ENCODE data around the gene NYAP1.
"Not testable (repeated sequence)": the region's sequence is repeated elsewhere in the genome, so short reads cannot be mapped to it uniquely, and the experiment has no call there.

Gene NYAP1

GRCh38 chr7:100504031-100504430 is 20.3 kb downstream of the NYAP1 start:
- H3K27me3 ChIP-seq (ENCODE audit: control insufficient read depth, insufficient read depth, low read length); H3K9ac ChIP-seq (ENCODE audit: low read depth, low read length); H3K27ac ChIP-seq (ENCODE audit: low read depth, low read length); H3K36me3 ChIP-seq (ENCODE audit: control insufficient read depth, insufficient read depth, low read length); H3K4me1 ChIP-seq (ENCODE audit: control insufficient read depth, insufficient read depth, low read length); H3K4me3 ChIP-seq (ENCODE audit: low read depth, low read length); H3K9me3 ChIP-seq (ENCODE audit: control insufficient read depth, insufficient read depth, low read length): not testable (repeated sequence)

GRCh38 chr7:100504887-100505611 is 21.3 kb downstream of the NYAP1 start:
- no peaks in the 10 kb centered on the region for H3K27me3 ChIP-seq (ENCODE audit: control insufficient read depth, insufficient read depth, low read length)
- H3K36me3 ChIP-seq (ENCODE audit: control insufficient read depth, insufficient read depth, low read length): no peaks in the 10 kb centered on the region
- H3K9ac ChIP-seq (ENCODE audit: low read depth, low read length): no peak overlapping the region
- no peak overlapping the region for H3K27ac ChIP-seq (ENCODE audit: low read depth, low read length)
- no peak overlapping the region for H3K4me3 ChIP-seq (ENCODE audit: low read depth, low read length)
- H3K4me1 ChIP-seq (ENCODE audit: control insufficient read depth, insufficient read depth, low read length): no peaks in the 10 kb centered on the region
- no peaks in the 10 kb centered on the region for H3K9me3 ChIP-seq (ENCODE audit: control insufficient read depth, insufficient read depth, low read length)

GRCh38 chr7:100506356-100506923 is 22.7 kb downstream of the NYAP1 start:
- Histone ChIP-seq H3K4me1 (ENCODE audit: control insufficient read depth, insufficient read depth, low read length) (no peaks in the 10 kb centered on the region), H3K4me3 (ENCODE audit: low read depth, low read length) (no peak overlapping the region), H3K9ac (ENCODE audit: low read depth, low read length) (no peak overlapping the region), H3K36me3 (ENCODE audit: control insufficient read depth, insufficient read depth, low read length) (no peaks in the 10 kb centered on the region), H3K27me3 (ENCODE audit: control insufficient read depth, insufficient read depth, low read length) (no peaks in the 10 kb centered on the region), H3K9me3 (ENCODE audit: control insufficient read depth, insufficient read depth, low read length) (no peaks in the 10 kb centered on the region), H3K27ac (ENCODE audit: low read depth, low read length) (no peak overlapping the region)

- Histone ChIP-seq H3K36me3 (ENCODE audit: control insufficient read depth, insufficient read depth, low read length) (no peaks in the 10 kb centered on the region), H3K27me3 (ENCODE audit: control insufficient read depth, insufficient read depth, low read length) (no peaks in the 10 kb centered on the region), H3K9me3 (ENCODE audit: control insufficient read depth, insufficient read depth, low read length) (no peaks in the 10 kb centered on the region), H3K9ac (ENCODE audit: low read depth, low read length) (no peak overlapping the region), H3K4me1 (ENCODE audit: control insufficient read depth, insufficient read depth, low read length) (no peaks in the 10 kb centered on the region), H3K4me3 (ENCODE audit: low read depth, low read length) (no peak overlapping the region), H3K27ac (ENCODE audit: low read depth, low read length) (no peak overlapping the region)
Measured at GRCh38 chr7:100509231-100509630, 25.5 kb downstream of the NYAP1 start.

- Histone ChIP-seq H3K4me3 (ENCODE audit: low read depth, low read length) (no peak overlapping the region), H3K9me3 (ENCODE audit: control insufficient read depth, insufficient read depth, low read length) (no peaks in the 10 kb centered on the region), H3K9ac (ENCODE audit: low read depth, low read length) (no peak overlapping the region), H3K27ac (ENCODE audit: low read depth, low read length) (no peak overlapping the region), H3K36me3 (ENCODE audit: control insufficient read depth, insufficient read depth, low read length) (no peaks in the 10 kb centered on the region), H3K4me1 (ENCODE audit: control insufficient read depth, insufficient read depth, low read length) (no peaks in the 10 kb centered on the region), H3K27me3 (ENCODE audit: control insufficient read depth, insufficient read depth, low read length) (no peaks in the 10 kb centered on the region)
Measured at GRCh38 chr7:100510437-100511239, 26.9 kb downstream of the NYAP1 start.

- H3K27ac ChIP-seq (ENCODE audit: low read depth, low read length): no peak overlapping the region
- no peaks in the 10 kb centered on the region for H3K4me1 ChIP-seq (ENCODE audit: control insufficient read depth, insufficient read depth, low read length)
- no peaks in the 10 kb centered on the region for H3K27me3 ChIP-seq (ENCODE audit: control insufficient read depth, insufficient read depth, low read length)
- no peak overlapping the region for H3K4me3 ChIP-seq (ENCODE audit: low read depth, low read length)
- no peaks in the 10 kb centered on the region for H3K9me3 ChIP-seq (ENCODE audit: control insufficient read depth, insufficient read depth, low read length)
- H3K9ac ChIP-seq (ENCODE audit: low read depth, low read length): no peak overlapping the region
- H3K36me3 ChIP-seq (ENCODE audit: control insufficient read depth, insufficient read depth, low read length): no peaks in the 10 kb centered on the region
Measured at GRCh38 chr7:100513212-100513810, 29.6 kb downstream of the NYAP1 start.

- Histone ChIP-seq H3K27ac (ENCODE audit: low read depth, low read length) (no peak overlapping the region), H3K9ac (ENCODE audit: low read depth, low read length) (no peak overlapping the region)
Measured at GRCh38 chr7:100515072-100515532, 31.4 kb downstream of the NYAP1 start.

GRCh38 chr7:100516135-100516812 is 32.5 kb downstream of the NYAP1 start:
- Histone ChIP-seq H3K9ac (ENCODE audit: low read depth, low read length) (no peak overlapping the region), H3K9me3 (ENCODE audit: control insufficient read depth, insufficient read depth, low read length) (no peaks in the 10 kb centered on the region), H3K4me1 (ENCODE audit: control insufficient read depth, insufficient read depth, low read length) (no peaks in the 10 kb centered on the region), H3K27ac (ENCODE audit: low read depth, low read length) (no peak overlapping the region), H3K27me3 (ENCODE audit: control insufficient read depth, insufficient read depth, low read length) (no peaks in the 10 kb centered on the region), H3K4me3 (ENCODE audit: low read depth, low read length) (no peak overlapping the region), H3K36me3 (ENCODE audit: control insufficient read depth, insufficient read depth, low read length) (no peaks in the 10 kb centered on the region)

More at GRCh38 chr7:100515072-100515532, 31.4 kb downstream of the NYAP1 start:
- no peak overlapping the region for H3K4me3 ChIP-seq (ENCODE audit: low read depth, low read length)
- no peaks in the 10 kb centered on the region for H3K36me3 ChIP-seq (ENCODE audit: control insufficient read depth, insufficient read depth, low read length)
- H3K4me1 ChIP-seq (ENCODE audit: control insufficient read depth, insufficient read depth, low read length): no peaks in the 10 kb centered on the region
- no peaks in the 10 kb centered on the region for H3K9me3 ChIP-seq (ENCODE audit: control insufficient read depth, insufficient read depth, low read length)
- no peaks in the 10 kb centered on the region for H3K27me3 ChIP-seq (ENCODE audit: control insufficient read depth, insufficient read depth, low read length)

GRCh38 chr7:100517305-100517704 is 33.6 kb downstream of the NYAP1 start:
- Histone ChIP-seq H3K9me3 (ENCODE audit: control insufficient read depth, insufficient read depth, low read length) (no peaks in the 10 kb centered on the region), H3K9ac (ENCODE audit: low read depth, low read length) (no peak overlapping the region), H3K27me3 (ENCODE audit: control insufficient read depth, insufficient read depth, low read length) (no peaks in the 10 kb centered on the region), H3K36me3 (ENCODE audit: control insufficient read depth, insufficient read depth, low read length) (no peaks in the 10 kb centered on the region), H3K27ac (ENCODE audit: low read depth, low read length) (no peak overlapping the region), H3K4me1 (ENCODE audit: control insufficient read depth, insufficient read depth, low read length) (no peaks in the 10 kb centered on the region), H3K4me3 (ENCODE audit: low read depth, low read length) (no peak overlapping the region)

GRCh38 chr7:100519580-100519979 is 35.9 kb downstream of the NYAP1 start:
- H3K27ac ChIP-seq (ENCODE audit: low read depth, low read length): no peak overlapping the region
- H3K4me3 ChIP-seq (ENCODE audit: low read depth, low read length): no peak overlapping the region
- H3K4me1 ChIP-seq (ENCODE audit: control insufficient read depth, insufficient read depth, low read length): no peaks in the 10 kb centered on the region
- no peaks in the 10 kb centered on the region for H3K36me3 ChIP-seq (ENCODE audit: control insufficient read depth, insufficient read depth, low read length)
- no peaks in the 10 kb centered on the region for H3K27me3 ChIP-seq (ENCODE audit: control insufficient read depth, insufficient read depth, low read length)
- no peaks in the 10 kb centered on the region for H3K9me3 ChIP-seq (ENCODE audit: control insufficient read depth, insufficient read depth, low read length)
- no peak overlapping the region for H3K9ac ChIP-seq (ENCODE audit: low read depth, low read length)

Data from HUES48 (cell line).